GM12874 (cell line): Measurements from ENCODE around the gene FOXN3.

Experiments used
- TF ChIP-seq, protein P1 (sequence below): IDR thresholded peaks from 2 replicates; pipeline ENCODE4 v1.5.1; 2011; ENCODE audit warnings: low read depth, mild to moderate bottlenecking, control low read depth, low read length, moderate library complexity; ENCODE audit not compliant: insufficient read depth

FOXN3 gene, protein sequence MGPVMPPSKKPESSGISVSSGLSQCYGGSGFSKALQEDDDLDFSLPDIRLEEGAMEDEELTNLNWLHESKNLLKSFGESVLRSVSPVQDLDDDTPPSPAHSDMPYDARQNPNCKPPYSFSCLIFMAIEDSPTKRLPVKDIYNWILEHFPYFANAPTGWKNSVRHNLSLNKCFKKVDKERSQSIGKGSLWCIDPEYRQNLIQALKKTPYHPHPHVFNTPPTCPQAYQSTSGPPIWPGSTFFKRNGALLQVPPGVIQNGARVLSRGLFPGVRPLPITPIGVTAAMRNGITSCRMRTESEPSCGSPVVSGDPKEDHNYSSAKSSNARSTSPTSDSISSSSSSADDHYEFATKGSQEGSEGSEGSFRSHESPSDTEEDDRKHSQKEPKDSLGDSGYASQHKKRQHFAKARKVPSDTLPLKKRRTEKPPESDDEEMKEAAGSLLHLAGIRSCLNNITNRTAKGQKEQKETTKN

DNA sequence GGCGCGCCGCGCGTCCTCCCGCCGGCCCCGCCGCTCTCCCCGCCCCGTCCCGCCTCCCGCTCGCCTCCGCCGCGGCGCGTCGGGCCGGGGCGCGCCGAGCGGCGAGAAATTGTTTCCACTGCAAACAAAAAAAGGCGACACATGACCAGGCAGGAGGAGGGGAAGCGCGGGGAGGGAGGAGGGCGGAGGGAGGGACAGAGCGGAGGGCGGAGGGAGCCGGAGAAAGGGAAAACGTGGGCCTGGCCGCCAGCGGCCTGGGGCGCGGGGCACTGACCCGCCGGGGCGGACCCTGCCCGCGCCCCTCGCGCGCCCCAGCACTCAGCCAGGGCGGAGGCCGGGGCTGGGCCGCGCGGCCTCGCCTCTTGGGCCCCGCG is at the start of gene FOXN3:
Gene FOXN3 (minus strand): TSS at position 143 of the 374 bp plus-strand sequence. CDS start 4,757 bp downstream, outside the sequence.
- TF ChIP-seq, protein P1, sequence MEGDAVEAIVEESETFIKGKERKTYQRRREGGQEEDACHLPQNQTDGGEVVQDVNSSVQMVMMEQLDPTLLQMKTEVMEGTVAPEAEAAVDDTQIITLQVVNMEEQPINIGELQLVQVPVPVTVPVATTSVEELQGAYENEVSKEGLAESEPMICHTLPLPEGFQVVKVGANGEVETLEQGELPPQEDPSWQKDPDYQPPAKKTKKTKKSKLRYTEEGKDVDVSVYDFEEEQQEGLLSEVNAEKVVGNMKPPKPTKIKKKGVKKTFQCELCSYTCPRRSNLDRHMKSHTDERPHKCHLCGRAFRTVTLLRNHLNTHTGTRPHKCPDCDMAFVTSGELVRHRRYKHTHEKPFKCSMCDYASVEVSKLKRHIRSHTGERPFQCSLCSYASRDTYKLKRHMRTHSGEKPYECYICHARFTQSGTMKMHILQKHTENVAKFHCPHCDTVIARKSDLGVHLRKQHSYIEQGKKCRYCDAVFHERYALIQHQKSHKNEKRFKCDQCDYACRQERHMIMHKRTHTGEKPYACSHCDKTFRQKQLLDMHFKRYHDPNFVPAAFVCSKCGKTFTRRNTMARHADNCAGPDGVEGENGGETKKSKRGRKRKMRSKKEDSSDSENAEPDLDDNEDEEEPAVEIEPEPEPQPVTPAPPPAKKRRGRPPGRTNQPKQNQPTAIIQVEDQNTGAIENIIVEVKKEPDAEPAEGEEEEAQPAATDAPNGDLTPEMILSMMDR: no peak

DNA sequence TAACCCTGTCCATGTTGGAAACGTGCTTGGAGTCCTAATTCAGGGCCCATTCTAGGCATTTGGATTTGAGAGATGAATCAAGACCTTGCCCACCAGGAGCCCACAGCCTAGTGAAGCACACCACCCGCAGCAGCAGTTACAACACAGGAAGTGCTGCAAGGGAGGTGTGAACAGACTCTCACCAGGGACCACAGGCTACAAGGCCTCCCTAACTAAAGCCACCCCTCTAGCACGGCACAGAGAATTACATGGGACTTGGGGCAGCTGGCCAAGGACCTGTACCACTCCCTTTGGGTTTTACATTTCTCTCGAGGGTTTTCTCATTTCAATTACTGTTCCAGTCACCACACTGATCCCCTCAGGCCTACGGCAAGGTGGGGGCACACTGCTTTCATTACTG is 49.5 kb upstream of the FOXN3 start:
- TF ChIP-seq, protein P1: no peak

DNA sequence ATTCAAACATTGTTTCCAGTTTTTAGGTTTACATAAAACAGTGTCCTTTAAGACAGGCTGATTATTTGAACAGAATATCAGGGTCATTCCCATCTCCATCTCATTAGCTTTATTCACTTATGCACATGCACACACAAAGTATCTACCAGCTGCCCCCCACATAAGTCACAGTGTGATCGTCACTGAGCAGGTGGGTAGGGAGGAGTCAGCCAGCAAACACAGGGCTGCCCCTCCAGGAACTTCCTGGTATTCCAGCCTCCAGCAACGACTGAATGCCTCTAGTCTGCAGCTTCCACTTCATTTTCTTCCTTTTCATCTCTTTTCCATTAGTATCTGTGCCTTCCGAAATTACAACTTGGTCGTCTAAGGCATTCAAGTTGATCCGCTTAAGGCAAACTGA is 48.8 kb upstream of the FOXN3 start:
- TF ChIP-seq, protein P1: no peak

DNA sequence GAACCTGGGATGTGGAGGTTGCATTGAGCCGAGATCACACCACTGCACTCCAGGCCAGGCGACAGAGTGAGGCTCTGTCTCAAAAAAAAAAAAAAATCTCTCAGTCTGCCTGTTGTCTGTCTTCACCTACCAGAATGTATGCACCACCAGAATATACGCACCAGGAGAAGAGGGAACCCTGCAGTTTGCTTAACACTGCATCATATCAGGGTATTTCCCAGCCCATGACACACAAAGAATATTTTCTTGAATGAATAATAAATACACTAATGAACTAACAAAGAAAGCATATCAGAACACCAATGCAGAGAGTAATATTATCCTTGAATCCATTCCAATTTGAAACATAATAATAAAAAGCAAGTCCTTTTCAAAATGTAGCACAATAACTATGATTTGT is 44.2 kb upstream of the FOXN3 start:
- TF ChIP-seq, protein P1: no peak

DNA sequence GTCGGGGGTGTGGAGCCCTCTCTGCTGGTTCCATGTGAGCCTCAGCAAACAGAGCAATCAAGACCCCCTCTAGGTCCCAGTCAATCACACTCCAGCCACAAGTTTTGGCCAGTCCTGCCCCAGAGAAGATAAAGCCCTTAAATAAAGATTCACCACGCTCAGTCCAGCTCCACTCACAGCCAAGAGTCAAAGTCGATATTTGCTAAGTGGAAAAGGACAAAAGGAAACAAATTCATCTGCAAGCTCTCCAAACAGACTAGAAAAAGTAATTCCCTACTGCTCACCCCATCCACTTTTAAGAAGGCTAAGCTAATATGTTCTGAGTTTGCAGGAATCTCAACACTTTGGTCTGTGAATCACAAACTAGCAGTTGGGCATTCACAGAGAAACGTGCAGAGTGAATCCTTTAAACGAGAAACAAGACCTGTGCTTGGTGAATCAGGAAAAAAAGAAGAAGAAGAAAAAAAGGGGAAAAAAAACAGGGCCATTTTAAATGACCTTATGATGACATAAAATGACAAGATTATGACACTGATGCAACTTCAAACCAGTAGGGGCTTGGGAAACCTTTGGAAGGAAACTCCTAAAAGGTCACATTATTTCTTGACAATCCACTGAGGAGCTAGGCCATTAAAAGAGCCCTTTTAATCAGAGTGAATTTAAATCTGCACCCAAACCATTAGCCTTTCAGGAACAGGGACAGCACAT is 41.8 kb upstream of the FOXN3 start:
- TF ChIP-seq, protein P1: no peak

DNA sequence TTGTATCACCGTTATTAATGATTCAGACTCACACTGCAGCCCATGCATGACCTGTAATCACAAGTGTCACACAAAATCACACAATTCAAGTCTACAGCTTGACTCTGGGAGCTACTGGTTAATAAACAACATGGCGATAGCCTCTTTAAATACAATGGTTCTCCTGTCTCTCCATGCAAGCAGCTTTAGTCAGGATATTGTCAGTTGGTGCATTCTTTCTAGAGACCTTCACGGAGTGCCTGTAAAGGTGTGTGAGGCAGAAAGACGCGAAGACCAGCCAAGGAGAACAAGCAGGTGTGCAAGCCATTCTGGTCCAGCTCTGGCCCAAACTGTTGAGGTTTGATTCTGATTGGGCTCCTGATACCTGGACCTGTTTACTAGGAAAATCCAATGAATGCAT is 40.0 kb upstream of the FOXN3 start:
- TF ChIP-seq, protein P1: no peak

DNA sequence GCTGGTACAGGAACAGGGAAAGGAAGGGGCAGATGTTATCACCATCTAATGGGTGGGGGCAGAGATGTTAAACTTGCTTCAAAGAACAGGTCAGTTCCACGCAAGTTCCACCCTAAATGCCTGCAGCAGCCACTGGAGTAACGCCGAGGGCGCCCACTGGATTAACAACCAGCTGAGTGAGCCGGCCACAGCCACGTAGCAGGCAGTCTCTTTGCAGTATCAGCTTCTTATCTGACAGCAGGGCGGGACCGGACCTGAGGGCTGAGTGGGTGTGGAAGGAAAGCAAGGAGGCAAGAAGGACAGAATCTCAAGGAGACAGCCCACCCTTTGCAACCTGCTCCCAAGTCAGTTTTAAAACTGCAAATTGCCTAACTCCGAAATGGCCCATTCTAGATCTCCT is 38.4 kb upstream of the FOXN3 start:
- TF ChIP-seq, protein P1: no peak
